ENCODE measurements around the gene BSX.

The BSX gene

GRCh38 chr11:122981388-122982264, at the start of gene BSX:
Gene BSX, minus strand, starts transcription at chr11:122981834. Its CDS starts 163 bp downstream, at chr11:122981671.
- no peak for DNase-seq

- no peak for DNase-seq
These were observed 48.9 kb upstream of the BSX start for GRCh38 chr11:123030517-123030916.

GRCh38 chr11:123020968-123021367, 39.3 kb upstream of the BSX start:
- peak; percentile 24 for DNase-seq

- DNase-seq: no peak
These were observed 37.1 kb upstream of the BSX start for GRCh38 chr11:123018702-123019101.

- DNase-seq: no peak
These were observed 29.9 kb upstream of the BSX start for GRCh38 chr11:123011510-123011909.

- DNase-seq: no peak
These were observed 25.4 kb upstream of the BSX start for GRCh38 chr11:123006860-123007542.

GRCh38 chr11:123000721-123001120, 19.1 kb upstream of the BSX start:
- no peak for DNase-seq

GRCh38 chr11:122998727-122999366, 17.2 kb upstream of the BSX start:
- DNase-seq: no peak

GRCh38 chr11:122995526-122995925, 13.9 kb upstream of the BSX start:
- no peak for DNase-seq

- DNase-seq: peak; percentile 20
These were observed 2.8 kb upstream of the BSX start for GRCh38 chr11:122984186-122985011.

- DNase-seq: no peak
These were observed 2.0 kb upstream of the BSX start for GRCh38 chr11:122983438-122984185.

- no peak for DNase-seq
These were observed 1.6 kb downstream of the BSX start for GRCh38 chr11:122979815-122980595.

GRCh38 chr11:122979103-122979814, 2.4 kb downstream of the BSX start:
- DNase-seq: no peak

- DNase-seq: no peak
These were observed 3.4 kb downstream of the BSX start for GRCh38 chr11:122978299-122978620.

- DNase-seq: no peak
These were observed 4.0 kb downstream of the BSX start for GRCh38 chr11:122977470-122978298.

GRCh38 chr11:122976734-122977469, 4.7 kb downstream of the BSX start:
- peak; percentile 4 for DNase-seq

GRCh38 chr11:122976061-122976733, 5.4 kb downstream of the BSX start:
- no peak for DNase-seq

GRCh38 chr11:122963961-122964360, 17.7 kb downstream of the BSX start:
- no peak for DNase-seq

Measured in NCI-H1694 treated with DMSO at 0.1 percent for 48 hours (cell line).